HG02763 (cell line): ENCODE data around the gene CCDC78.
A peak's percentile ranks its signal among the peaks of the same experiment; 100 is the strongest.
"Not testable (repeated sequence)": the region's sequence is repeated elsewhere in the genome, so short reads cannot be mapped to it uniquely, and the experiment has no call there.

Source experiments
- ATAC-seq: cut with Tn5 transposase; IDR thresholded peaks from one replicate; pipeline ENCODE4 v1.9.1; 2021; ENCODE audit warnings: mild to moderate bottlenecking, moderate library complexity; ENCODE audit not compliant: unreplicated experiment

The CCDC78 gene

DNA sequence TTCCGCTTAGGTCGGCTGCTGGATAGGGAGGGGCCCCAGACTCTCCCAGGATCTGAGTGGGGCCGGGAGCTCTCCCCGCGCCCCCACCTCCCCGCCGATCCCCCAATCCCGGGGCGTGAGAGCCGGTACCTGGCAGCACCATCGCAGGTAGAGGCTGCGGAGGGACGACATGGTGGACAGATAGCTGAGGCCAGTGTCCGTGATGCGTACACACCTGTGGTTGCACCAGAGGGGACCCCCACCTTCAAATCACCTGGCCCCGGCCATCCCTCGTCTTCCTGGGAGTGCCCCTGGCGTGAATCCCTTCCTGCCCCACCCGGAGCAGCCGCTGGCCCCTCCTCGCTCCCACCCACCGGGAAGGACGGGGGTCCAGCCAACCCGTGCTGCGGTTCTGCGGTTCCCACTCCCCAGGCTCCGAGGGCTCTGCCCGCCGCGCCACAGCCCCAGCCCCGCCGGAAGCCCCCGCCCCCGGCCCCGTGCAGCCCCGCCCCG is 31.3 kb downstream of the CCDC78 start:
- no peak for ATAC-seq

DNA sequence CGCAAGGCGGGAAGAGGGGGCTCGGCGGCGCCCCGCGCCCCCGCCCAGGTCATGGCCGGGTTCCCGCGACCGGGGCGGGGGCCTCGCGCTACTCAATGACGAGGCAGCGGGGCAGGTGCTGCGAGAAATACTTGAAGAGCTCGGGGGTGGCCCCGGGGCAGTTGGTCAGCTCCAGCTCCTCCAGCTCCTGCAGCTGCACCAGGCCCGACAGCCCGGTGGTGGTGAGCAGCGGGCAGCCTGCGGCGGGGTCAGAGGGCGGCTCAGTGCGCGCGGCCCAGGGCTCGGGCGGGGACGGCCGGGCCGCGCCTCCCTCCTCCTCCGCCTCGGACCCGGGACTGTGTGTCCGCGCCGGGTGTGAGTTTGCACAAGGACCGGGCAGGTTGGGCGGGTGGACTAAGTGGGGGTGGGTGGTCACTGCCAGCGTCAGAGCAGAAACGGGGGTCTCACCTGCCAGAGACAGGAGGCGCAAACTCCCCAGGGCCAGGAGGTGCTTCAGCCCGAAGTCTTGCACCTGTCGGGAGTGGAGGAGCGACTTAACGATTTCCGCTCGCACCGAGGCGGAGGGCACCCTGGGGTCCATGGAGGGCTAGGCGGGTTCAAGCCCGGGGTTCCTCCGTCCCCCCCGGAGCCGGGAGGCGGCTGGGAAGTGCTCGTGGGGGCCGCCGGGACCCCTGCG is 31.9 kb downstream of the CCDC78 start:
- ATAC-seq: no peak

DNA sequence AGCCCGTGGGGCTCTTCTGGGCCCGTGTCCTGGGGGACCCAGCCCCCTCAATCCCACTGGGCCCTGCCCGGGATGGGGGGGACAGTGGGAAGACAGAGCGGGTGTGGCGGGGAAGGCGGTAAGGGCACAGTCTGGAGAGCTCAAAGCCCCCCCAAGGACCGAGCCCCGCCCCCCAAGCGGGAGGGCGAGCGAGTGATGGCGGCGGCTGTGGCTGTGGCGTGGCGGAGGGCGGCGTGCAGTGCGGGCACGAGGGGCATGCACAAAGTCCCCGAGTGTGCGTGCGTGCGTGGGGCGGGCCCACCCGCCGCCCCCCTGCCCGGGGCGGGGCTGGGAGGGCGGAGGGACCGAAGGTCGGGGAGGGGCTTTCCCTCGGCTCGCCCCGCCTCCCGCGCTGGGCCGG is 32.5 kb downstream of the CCDC78 start:
- ATAC-seq: no peak

DNA sequence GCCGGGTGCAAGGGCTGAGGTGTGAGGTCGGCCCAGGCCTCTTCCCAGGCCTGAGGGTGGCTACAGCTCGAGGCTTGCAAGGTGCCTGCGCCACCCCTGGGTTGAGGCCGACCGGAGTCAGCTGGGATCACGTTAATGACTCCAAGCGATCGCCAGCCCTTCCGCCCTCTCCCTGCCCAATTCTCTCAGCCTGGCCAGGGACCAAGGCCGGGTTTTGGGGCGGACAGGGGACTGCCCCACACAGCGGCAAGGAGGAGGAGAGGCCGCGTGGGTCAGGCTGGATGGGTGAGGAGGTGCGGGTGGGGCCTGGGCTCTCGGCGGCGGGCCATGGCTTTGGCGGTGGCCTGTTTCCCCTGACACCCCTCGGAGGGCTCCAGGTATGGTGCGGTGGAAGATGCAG is 32.9 kb downstream of the CCDC78 start:
- no peak for ATAC-seq

DNA sequence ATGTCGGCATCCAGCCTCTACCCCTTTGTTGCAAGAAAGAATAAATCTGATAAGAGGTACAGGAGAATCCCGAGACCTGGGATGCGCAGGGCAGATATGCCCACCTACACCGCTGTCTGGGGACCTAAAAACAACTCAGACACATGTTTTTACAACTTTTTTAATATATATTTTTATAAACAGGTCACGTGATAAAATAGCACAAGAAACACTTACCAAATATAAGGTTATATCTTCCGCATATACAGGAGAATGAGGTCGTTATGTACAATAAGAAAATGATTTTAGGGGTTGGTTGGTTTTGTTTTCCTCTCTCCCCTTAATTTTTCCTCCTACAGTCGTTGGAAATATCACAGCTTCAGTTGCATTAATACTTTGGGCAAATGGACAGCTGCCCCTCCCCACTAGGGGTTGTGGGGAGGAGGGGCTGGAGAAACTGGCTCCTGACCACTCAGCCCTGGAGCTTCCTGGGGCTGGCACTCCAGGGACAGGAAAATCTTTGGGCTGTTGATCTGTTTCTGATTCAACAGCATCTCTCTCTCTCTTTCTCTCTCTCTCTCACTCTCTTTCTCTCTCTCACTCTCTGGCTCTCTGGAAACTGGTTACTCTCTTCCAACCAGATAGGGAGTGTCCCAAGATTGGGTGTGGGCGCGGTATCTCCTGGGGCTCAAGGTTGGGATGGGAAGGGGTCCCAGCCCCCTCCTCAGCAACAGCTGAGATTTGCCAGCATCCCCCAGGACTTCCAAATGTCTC is 33.7 kb downstream of the CCDC78 start:
- ATAC-seq: no peak

DNA sequence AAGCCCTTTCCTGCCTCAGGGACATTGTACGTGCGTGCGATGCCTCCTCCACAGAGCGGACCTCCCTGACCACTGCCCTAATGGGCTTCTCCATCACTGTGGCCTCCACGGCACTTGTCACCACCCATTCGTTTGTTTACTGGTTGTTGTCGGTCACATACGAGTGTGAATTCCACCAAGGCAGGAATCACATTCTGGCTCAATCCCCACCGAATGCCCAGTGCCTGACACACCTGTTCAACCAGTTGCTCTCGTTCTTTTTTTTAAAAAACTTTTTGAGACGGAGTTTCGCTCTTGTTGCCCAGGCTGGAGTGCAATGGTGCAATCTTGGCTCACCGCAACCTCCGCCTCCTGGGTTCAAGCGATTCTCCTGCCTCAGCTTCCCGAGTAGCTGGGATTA is 35.0 kb downstream of the CCDC78 start:
- not testable (repeated sequence) for ATAC-seq

DNA sequence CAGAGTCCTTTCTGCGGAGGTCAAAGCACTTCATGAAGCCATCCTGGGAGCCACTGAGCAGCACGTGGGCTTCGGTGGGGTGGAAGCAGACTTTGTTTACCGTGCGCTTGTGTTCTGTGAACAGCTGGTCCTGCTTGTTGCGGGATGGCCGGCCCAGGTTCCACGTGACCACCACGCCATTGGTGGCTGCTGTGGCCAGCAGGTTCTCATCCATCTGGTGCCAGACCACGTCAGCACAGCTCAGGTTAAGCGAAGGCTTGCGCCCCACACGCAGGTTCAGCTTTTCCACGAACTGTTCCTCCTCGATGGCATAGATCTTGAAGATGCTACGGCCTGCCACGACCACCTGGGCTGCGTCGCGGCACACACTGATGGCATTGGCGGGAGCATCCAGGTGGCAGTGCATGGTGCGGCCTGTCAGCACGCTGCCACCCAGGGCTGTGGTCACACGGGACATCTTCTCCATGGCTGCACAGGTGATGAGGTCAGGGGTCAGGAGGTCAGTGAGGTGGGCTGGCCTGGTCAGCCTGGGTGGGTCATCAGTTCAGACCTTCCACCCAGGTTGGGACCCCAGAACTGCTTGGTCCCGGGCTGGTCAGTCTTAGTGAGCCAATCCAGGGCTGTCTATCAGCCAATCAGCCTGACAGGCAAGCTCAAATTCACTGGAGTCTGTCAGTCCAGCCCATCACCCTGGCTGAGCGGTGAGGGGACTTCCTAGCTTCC is 36.9 kb downstream of the CCDC78 start:
- no peak for ATAC-seq

DNA sequence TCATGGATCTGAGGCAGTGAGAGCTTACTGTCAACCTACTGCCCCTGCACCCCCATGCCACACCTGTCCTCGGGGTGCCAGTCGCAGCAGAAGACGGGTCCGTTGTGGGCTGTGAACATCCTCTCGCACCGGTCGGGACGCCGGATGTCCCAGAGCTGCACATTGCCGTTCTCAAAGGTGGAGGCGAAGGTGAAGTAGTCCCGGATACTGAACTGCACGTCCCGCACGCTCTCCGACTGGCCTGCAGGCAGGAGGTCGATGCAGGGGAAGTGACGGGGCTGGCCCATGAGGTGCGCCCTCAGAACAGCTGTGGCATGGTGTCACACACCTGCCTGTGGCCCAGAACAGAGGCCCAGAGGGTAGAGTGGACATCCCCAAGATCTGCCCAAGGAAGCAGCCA is 38.7 kb downstream of the CCDC78 start:
- ATAC-seq: no peak

DNA sequence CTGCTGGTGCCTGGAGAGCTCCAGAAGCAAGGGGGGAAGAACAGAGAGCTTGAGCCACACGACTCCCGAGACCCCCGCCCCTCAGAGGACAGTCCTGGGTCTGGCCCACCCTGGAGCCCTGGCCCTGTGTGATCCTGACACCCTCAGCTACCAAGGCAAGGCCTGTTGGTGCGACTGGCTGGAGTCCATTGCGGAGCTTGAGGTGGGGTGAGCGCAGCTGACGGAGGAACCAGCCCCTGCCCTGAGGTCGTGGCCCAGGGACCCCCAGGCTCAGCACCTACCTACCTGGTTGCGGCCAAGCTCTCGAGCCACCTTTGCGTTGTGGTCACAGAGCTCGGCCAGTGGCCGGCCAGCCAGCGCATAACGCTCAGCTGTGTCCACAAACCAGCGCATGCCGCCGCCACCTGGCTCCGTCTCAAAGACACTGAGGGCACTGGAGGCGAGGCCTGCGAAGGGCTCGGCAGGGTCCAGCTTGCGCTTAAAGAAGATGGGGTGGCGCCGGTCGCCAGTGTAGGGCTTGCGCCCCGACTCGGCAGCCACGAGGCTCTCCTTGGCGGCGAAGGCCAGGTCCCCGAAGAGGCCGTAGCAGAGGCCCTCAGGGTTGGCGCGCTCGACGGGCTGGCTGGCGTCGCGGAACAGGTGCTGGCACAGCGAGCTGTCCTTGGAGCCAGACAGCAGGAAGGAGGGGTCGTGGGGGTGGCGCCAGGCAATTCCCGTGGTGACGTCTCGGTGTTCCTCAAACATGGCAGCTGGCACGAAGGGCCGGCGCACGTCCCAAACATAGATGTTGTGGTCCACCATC is 39.6 kb downstream of the CCDC78 start:
- ATAC-seq: no peak

DNA sequence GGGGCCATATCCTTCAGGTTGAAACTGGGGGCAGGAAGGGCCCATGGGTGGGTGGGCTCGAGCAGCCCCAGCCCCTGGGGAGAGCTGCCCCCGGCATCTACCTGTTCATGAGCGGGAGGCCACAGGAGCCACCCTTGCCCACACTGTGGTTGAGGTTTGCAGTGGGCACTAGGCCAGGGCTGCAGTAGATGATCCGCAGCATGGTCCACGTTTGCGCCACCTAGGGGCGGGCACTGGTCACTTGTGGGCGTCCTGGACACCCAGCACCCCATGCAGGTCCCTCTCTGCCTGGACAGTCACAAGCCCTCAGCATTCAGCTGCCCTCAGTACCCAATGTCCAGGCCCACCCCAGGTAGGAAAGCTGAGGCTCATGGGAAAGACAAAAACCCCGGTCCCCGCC is 40.3 kb downstream of the CCDC78 start:
- ATAC-seq: no peak

DNA sequence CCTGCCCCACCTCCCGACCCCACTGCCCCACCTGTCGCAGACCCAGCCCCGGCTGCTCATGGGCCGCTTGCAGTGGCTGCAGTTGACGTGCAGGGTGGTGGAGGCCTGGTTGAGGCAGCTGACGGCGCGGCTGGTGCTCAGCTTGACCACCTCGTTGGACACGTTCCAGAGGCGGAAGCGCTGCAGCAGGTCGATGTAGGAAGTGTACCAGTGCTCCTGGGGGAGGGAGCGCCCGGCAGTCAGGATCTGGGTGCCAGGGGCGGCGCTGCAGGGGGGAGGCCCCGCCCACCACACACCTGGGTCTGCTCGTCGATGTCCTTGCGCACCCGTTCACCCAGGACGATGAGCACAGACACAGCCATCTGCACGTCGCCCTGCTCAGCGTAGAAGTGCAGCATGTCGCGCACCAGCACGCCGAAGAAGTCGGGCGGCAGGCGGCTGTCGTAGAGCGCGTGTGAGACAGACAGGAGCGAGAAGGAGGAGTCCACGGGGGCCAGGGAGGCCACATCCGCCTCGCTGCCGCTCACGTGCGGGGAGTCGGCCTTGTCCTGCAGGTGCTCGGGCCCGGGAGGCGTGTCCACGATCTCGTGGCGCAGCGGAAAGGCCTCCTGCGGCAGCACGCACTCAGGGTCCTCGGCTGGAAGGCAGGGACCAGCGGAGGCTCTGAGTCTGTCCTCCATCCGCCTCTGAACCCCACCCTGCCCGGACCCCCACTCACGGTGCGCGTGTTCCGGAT is 41.1 kb downstream of the CCDC78 start:
- ATAC-seq: no peak

DNA sequence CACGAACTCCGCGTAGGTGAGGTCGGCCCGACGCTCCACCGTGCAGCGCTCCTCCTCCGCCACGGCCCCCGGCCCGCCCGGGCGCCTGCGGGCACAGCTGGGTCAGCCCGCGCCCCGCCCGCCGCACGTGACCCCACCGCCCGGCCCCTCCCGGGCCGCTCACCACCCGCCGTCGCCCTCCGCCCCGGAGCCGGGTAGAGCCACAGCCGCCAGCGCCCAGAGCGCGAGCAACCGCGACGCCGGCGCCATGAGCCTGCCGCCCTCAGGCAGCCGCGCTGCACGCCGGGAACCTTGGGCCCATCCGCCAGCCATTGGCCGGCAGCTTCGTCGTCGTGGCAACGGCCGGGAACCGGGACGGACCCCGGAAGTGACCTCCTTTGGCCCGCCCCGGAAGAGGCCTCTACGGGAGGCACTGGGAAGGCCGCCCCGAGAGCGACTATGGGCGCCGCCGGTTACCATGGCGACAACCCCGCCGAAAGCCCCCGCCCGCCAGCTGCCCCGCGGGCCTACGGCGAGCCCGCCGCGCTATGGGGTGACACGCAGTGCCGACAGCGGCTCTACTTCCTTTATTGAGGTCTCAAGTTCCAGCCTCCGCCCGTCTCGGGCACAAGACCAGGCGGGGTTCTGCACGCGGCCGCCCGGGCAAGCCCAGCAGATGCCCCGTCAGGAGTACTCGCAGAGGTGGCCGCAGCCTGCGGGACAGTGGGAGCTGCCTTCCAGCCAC is 42.0 kb downstream of the CCDC78 start, which contains the start of gene JMJD8:
Gene JMJD8, minus strand, starts transcription at position 264 of the 724 bp plus-strand sequence. Its CDS starts 15 bp downstream, at position 249.
- ATAC-seq: peak; percentile 66

DNA sequence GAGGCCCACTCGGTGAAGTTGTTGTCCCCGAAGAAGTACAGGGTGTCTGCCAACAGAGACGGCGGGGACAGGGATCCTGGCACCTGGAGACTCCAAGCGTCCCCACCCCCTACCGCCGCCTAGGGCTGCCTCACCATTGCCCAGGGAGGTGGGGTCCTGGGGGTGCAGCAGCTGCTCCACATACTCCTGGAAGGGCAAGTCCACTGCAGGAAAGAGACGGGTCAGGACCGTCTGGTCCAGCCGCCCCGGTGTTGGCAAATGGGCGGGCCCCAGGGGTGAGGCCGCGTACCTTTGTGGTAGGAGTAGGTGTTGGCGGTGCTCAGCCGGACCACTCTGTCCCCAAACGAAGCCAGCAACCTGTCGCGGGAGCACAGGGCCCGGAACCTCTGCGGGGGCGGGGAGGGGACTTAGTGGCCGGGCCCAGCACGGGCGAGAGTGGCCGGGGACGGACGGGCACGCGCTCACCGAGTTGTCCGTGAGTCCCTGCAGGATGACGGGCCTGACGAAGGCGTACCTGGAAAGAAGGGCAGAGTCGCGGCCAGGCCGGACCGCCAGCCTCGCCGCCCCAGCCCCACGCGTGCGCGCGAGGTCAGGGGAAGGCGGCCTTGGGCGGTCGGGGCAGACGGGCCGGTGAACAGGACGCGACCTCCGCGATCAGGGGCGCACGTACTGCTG is 42.7 kb downstream of the CCDC78 start:
- ATAC-seq: no peak

DNA sequence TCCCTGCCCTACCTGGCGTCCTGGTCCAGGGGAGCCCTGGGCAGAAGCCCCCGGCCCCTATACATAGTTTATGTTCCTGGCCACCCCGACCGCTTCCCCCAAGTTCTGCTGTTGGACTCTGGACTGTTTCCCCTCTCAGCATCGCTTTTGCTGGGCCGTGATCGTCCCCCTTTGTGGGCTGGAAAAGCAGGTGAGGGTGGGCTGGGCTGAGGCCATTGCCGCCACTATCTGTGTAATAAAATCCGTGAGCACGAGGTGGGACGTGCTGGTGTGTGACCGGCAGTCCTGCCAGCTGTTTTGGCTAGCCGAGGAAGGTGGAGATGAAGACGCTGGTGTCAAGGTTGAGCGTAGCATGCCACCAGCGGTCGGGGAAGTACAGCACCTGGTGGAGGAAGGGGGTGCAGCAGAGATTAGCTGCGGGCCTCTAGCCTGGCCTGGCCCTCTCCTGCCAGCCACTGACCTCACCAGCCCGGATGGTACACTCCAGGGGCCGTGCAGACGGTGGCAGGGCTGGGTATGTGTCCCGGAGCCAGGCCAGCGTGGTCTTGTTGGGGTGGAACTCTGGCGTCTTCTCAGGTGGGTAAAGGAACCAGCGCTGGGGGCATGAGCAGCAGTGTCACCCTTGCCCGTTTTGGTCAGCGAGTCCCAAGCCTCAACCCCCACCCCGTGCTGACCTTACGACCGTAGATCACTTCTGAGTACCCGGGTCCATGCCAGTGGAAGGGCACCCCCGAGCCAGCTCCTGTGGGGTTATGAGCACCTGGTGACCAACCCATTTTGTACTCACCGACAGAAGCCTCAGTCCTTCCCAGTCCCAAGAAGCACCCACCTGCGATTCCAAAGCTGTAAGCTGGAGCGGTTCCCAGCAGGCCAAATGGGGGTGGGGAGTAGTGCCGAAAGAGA is 43.5 kb downstream of the CCDC78 start:
- ATAC-seq: no peak

DNA sequence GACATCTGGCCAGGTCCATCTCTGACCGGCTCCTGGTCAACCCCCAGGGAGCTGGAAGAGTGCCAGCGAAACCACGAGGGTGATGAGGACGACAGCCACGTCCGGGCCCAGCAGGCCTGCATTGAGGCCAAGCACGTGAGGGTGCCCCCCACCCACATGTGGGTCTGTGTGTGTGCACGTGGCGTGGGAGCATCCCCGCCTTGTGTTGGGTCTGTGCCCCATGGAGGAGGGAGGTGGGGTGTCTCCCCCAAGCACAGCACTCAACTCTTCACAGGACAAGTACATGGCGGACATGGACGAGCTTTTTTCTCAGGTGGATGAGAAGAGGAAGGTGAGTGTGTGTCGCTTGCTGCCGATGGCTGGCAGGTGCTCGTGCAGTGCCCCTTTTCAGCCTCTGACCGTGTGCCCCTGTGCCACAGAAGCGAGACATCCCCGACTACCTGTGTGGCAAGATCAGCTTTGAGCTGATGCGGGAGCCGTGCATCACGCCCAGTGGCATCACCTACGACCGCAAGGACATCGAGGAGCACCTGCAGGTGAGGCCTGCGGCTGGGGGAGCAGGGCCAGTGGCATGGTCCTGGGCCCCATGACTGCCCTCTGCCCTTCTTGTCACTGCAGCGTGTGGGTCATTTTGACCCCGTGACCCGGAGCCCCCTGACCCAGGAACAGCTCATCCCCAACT is 44.4 kb downstream of the CCDC78 start:
- no peak for ATAC-seq

DNA sequence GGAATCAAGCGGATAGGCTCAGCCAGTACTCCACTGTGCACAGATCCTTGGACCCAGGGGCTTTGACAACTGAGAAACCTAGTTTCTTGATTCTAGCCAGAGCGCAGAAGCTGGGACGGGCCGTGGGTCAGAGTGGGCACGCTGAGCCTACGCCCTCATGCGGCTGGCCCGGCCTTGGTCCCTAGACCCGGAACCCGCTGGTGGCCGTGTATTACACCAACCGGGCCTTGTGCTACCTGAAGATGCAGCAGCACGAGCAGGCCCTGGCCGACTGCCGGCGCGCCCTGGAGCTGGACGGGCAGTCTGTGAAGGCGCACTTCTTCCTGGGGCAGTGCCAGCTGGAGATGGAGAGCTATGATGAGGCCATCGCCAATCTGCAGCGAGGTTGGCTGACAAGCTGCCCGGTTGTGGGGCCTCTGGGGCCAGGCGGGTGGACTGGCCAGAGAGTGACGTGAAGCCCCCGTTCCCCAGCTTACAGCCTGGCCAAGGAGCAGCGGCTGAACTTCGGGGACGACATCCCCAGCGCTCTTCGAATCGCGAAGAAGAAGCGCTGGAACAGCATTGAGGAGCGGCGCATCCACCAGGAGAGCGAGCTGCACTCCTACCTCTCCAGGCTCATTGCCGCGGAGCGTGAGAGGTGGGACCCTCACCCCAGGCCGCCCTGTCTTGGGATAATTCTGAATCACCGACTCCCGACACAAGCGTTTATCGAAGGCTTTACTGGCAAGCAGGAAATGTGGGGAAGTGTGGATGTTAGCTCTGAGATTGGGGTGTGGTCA is 45.1 kb downstream of the CCDC78 start:
- ATAC-seq: no peak

DNA sequence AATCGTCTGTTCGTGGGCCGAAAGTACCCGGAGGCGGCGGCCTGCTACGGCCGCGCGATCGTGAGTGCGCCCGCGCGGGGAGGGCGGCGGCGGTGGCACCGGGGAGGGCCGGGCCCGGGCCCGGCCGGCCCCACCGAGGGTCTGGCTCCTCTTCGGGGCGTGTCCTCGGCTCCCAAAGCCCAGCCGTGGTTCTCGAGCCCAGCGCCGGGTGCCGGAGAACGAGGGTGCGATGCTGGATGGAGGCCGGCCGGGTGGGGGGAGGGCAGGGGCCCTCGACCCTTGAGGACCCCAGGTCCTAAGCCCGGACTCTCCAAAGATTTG is 45.7 kb downstream of the CCDC78 start:
- ATAC-seq: no peak
